Loucy (cell line): ENCODE data around the gene PKP1.

Experiments
- H2AFZ ChIP-seq: fragments of 200-600 bp; sonication (generic); 2 replicates; pipeline ENCODE4 v1.6.0; 2016; ENCODE audit warnings: antibody characterized with exemption, mild to moderate bottlenecking, low read length, moderate library complexity
- H3F3A ChIP-seq: fragments of 200-600 bp; 2 replicates; pipeline ENCODE4 v1.6.0; 2016; ENCODE audit warnings: antibody characterized with exemption, low read depth, mild to moderate bottlenecking
- H3K27me3 ChIP-seq: fragments of 200-600 bp; sonication (generic); 2 replicates; pipeline ENCODE4 v1.6.1; 2014; ENCODE audit warnings: low read length, mild to moderate bottlenecking; ENCODE audit not compliant: insufficient read depth, poor library complexity, severe bottlenecking
- H3K36me3 ChIP-seq: fragments of 200-600 bp; sonication (generic); 2 replicates; pipeline ENCODE4 v1.6.1; 2016; ENCODE audit warnings: low read length; ENCODE audit not compliant: insufficient read depth
- H3K4me1 ChIP-seq: fragments of 200-600 bp; sonication (generic); 2 replicates; pipeline ENCODE4 v1.5.1; 2014; ENCODE audit warnings: low read length, mild to moderate bottlenecking; ENCODE audit not compliant: insufficient read depth, poor library complexity, severe bottlenecking
- H3K4me2 ChIP-seq: fragments of 200-600 bp; sonication (generic); 2 replicates; pipeline ENCODE4 v1.6.0; 2014; ENCODE audit warnings: antibody characterized with exemption, low read length, low read depth, mild to moderate bottlenecking; ENCODE audit not compliant: poor library complexity, severe bottlenecking
- H3K4me3 ChIP-seq: fragments of 200-600 bp; sonication (generic); 2 replicates; pipeline ENCODE4 v1.5.1; 2014; ENCODE audit warnings: low read length, mild to moderate bottlenecking, mixed read lengths; ENCODE audit not compliant: poor library complexity, severe bottlenecking
- H3K79me2 ChIP-seq: fragments of 200-600 bp; sonication (generic); 2 replicates; pipeline ENCODE4 v1.6.1; 2014; ENCODE audit warnings: low read length; ENCODE audit not compliant: insufficient read depth
- H3K9ac ChIP-seq: fragments of 200-600 bp; sonication (generic); 2 replicates; pipeline ENCODE4 v1.6.0; 2014; ENCODE audit warnings: mild to moderate bottlenecking, low read depth, low read length, moderate library complexity; ENCODE audit not compliant: poor library complexity, severe bottlenecking
- H3K9me2 ChIP-seq: fragments of 200-600 bp; sonication (generic); replicated peaks from 2 replicates; pipeline ENCODE4 v1.6.1; 2016; ENCODE audit warnings: low read depth, low read length, mixed read lengths
- H3K9me3 ChIP-seq: fragments of 200-600 bp; sonication (generic); 2 replicates; pipeline ENCODE4 v1.6.1; 2014; ENCODE audit warnings: mild to moderate bottlenecking, antibody characterized with exemption, low read length, low read depth; ENCODE audit not compliant: insufficient read depth
- H4K20me1 ChIP-seq: fragments of 200-600 bp; sonication (generic); 2 replicates; pipeline ENCODE4 v1.6.0; 2014; ENCODE audit warnings: antibody characterized with exemption, low read length, mild to moderate bottlenecking; ENCODE audit not compliant: insufficient read depth, poor library complexity, severe bottlenecking
- CTCF ChIP-seq: fragments of 200-600 bp; sonication (generic); conservative IDR thresholded peaks from 2 replicates; pipeline ENCODE4 v1.5.1; 2014; ENCODE audit warnings: mild to moderate bottlenecking, antibody characterized with exemption, low read length
- EZH2phosphoT487 ChIP-seq: fragments of 200-600 bp; IDR thresholded peaks from 2 replicates; pipeline ENCODE4 v1.6.1; 2018; ENCODE audit warnings: antibody characterized with exemption, mild to moderate bottlenecking, moderate library complexity, borderline replicate concordance

PKP1 gene

GRCh38 chr1:201327687-201328240 is 44.5 kb downstream of the PKP1 start:
- H3F3A ChIP-seq: no peaks in the 10 kb centered on the region
- H2AFZ ChIP-seq: no peak overlapping the region
- no peak for TF ChIP-seq EZH2phosphoT487
- TF ChIP-seq CTCF: no peak
- no peaks in the 10 kb centered on the region for H3K27me3 ChIP-seq
- no peak overlapping the region for H3K4me2 ChIP-seq
- no peaks in the 10 kb centered on the region for H3K79me2 ChIP-seq
- no peak overlapping the region for H3K9ac ChIP-seq
- no peaks in the 10 kb centered on the region for H4K20me1 ChIP-seq
- H3K9me3 ChIP-seq: no peaks in the 10 kb centered on the region
- H3K9me2 ChIP-seq: no peaks in the 10 kb centered on the region
- H3K4me1 ChIP-seq: no peaks in the 10 kb centered on the region
- H3K4me3 ChIP-seq: no peak overlapping the region
- H3K36me3 ChIP-seq: no peaks in the 10 kb centered on the region

GRCh38 chr1:201328576-201328975 is 45.3 kb downstream of the PKP1 start:
- Histone ChIP-seq H3F3A (no peaks in the 10 kb centered on the region), H3K79me2 (no peaks in the 10 kb centered on the region), H3K36me3 (no peaks in the 10 kb centered on the region), H3K9me2 (no peaks in the 10 kb centered on the region), H3K4me2 (no peak overlapping the region), H4K20me1 (no peaks in the 10 kb centered on the region), H3K27me3 (no peaks in the 10 kb centered on the region), H3K9me3 (no peaks in the 10 kb centered on the region), H3K9ac (no peak overlapping the region), H2AFZ (no peak overlapping the region), H3K4me1 (no peaks in the 10 kb centered on the region), H3K4me3 (no peak overlapping the region)
- no peak for TF ChIP-seq EZH2phosphoT487
- no peak for TF ChIP-seq CTCF

- Histone ChIP-seq H3K79me2 (no peaks in the 10 kb centered on the region), H3K4me1 (no peaks in the 10 kb centered on the region), H3K27me3 (no peaks in the 10 kb centered on the region), H2AFZ (no peak overlapping the region), H4K20me1 (no peaks in the 10 kb centered on the region), H3K4me2 (no peak overlapping the region), H3F3A (no peaks in the 10 kb centered on the region), H3K4me3 (no peak overlapping the region), H3K9me3 (no peaks in the 10 kb centered on the region), H3K36me3 (no peaks in the 10 kb centered on the region), H3K9ac (no peak overlapping the region), H3K9me2 (no peaks in the 10 kb centered on the region)
- TF ChIP-seq CTCF (no peak), EZH2phosphoT487 (no peak)
Measured at GRCh38 chr1:201329286-201329685, 46.0 kb downstream of the PKP1 start.
